ENCODE data around the gene ABCC3. TPM values are rescaled to one million over a fixed set of nuclear protein-coding genes. Genes with fewer than 3 reads are reported as not detected.

ABCC3 gene
- total and polyA plus RNA-seq, 2 donors (not counting 3 experiments of a cell fraction or from before 2014, with no cell fraction given): 1.1 to 2.6 TPM

DNA sequence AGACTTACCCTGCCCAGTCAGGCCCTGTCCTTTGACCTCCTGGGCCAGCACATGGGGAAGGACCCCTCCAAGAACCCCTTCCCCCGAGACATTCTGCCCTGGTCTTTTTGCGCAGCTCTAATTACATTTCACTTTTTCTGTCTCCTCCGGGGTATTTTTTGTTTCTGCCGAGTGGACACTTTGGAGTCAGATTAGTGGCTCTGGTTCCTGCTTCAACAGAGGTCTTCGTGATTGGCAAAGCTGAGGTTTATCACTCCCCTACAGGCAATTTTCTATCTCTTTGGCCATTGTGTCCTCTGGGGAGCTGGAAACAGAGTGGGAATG, 49.6 kb downstream of the ABCC3 start:
- H4K20me1 ChIP-seq (replicated peaks; ENCODE audit: control insufficient read depth, extremely low read depth, insufficient read depth, low read length): no peaks in the 10 kb centered on the region
- H3K27ac ChIP-seq (ENCODE audit: insufficient read depth, low read depth, low read length): no peak overlapping the region
- no TSS peak for BruUV-seq (replicated peaks)
- no peaks in the 10 kb centered on the region for H3K36me3 ChIP-seq (ENCODE audit: control insufficient read depth in 2 of 2, extremely low read depth in 1 of 2, insufficient read depth in 2 of 2, low read length in 2 of 2)
- H3K79me2 ChIP-seq (ENCODE audit: control insufficient read depth, insufficient read depth, low read length): no peaks in the 10 kb centered on the region
- peaks cover 3% of the 10 kb centered on the region for H3K4me1 ChIP-seq (ENCODE audit: control insufficient read depth, extremely low read depth, insufficient read depth, low read length)
- POLR2A ChIA-PET: no interaction called here
- H3K4me3 ChIP-seq (replicated peaks in 1 of 3; ENCODE audit: insufficient read depth in 1 of 3, low read depth in 1 of 3, low read length in 3 of 3): no peak overlapping the region
- no peaks in the 10 kb centered on the region for H3K27me3 ChIP-seq (ENCODE audit: control insufficient read depth in 2 of 2, insufficient read depth in 2 of 2, low read length in 2 of 2)
- H3K9me3 ChIP-seq (replicated peaks; ENCODE audit: control insufficient read depth, insufficient read depth, low read length): no peaks in the 10 kb centered on the region
- H2AFZ ChIP-seq (ENCODE audit: low read depth, low read length): no peak overlapping the region
- H3K4me2 ChIP-seq (ENCODE audit: insufficient read depth, low read length): no peak overlapping the region
- FAIRE-seq (no peak), DNase-seq (ENCODE audit: low read depth, low spot score) (no peak)
- H3K9me1 ChIP-seq (replicated peaks; ENCODE audit: control insufficient read depth, extremely low read depth, insufficient read depth, low read length): no peaks in the 10 kb centered on the region
- H3K9ac ChIP-seq (replicated peaks; ENCODE audit: extremely low read depth, insufficient read depth, low read length): no peak overlapping the region
- TF ChIP-seq POLR2AphosphoS5 (IDR thresholded peaks at IDR 0.05; ENCODE audit: insufficient read depth, low read depth, low read length): no peak
- no peak for TF ChIP-seq JUN (IDR thresholded peaks at IDR 0.05; ENCODE audit: borderline replicate concordance, insufficient read depth, insufficient read length, low read depth)
- TF ChIP-seq, protein P1, sequence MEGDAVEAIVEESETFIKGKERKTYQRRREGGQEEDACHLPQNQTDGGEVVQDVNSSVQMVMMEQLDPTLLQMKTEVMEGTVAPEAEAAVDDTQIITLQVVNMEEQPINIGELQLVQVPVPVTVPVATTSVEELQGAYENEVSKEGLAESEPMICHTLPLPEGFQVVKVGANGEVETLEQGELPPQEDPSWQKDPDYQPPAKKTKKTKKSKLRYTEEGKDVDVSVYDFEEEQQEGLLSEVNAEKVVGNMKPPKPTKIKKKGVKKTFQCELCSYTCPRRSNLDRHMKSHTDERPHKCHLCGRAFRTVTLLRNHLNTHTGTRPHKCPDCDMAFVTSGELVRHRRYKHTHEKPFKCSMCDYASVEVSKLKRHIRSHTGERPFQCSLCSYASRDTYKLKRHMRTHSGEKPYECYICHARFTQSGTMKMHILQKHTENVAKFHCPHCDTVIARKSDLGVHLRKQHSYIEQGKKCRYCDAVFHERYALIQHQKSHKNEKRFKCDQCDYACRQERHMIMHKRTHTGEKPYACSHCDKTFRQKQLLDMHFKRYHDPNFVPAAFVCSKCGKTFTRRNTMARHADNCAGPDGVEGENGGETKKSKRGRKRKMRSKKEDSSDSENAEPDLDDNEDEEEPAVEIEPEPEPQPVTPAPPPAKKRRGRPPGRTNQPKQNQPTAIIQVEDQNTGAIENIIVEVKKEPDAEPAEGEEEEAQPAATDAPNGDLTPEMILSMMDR (IDR thresholded peaks at IDR 0.05; ENCODE audit: extremely low read depth in 1 of 2, insufficient read depth in 1 of 2, low read depth in 1 of 2, low read length in 2 of 2): no peak
- TF ChIP-seq MYC (IDR thresholded peaks at IDR 0.05; ENCODE audit: low read depth, low read length): no peak
- TF ChIP-seq, protein P2, sequence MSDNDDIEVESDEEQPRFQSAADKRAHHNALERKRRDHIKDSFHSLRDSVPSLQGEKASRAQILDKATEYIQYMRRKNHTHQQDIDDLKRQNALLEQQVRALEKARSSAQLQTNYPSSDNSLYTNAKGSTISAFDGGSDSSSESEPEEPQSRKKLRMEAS (IDR thresholded peaks at IDR 0.05; ENCODE audit: insufficient read depth, insufficient read length): no peak
- TF ChIP-seq GATA2 (IDR thresholded peaks at IDR 0.05; ENCODE audit: insufficient read depth, insufficient read length, low read depth, low read length): no peak
- TF ChIP-seq FOS (IDR thresholded peaks at IDR 0.05; ENCODE audit: borderline replicate concordance, insufficient read depth, low read length): no peak
- no peak for TF ChIP-seq EZH2 (IDR thresholded peaks at IDR 0.05; ENCODE audit: borderline replicate concordance, low read depth, low read length, severe bottlenecking)
- no peak for TF ChIP-seq POLR2A (IDR thresholded peaks at IDR 0.05; ENCODE audit: low read depth, low read length)
- dilution Hi-C loops (cut with MboI; ENCODE audit: extremely low pct_ligation_motif_present, low sequenced_read_pairs) (no loop called here), intact Hi-C loops (cut with micrococcal nuclease) (no loop called here)
- CTCF ChIA-PET: interaction anchor here (0.8 to 7.9 kb wide), 5 partner anchors 11 to 133 kb away, joined by 3 to 105 read pairs (median 15); no protein-coding TSS in a partner anchor

Data from endothelial cell of umbilical vein (primary cell).